Keratinocyte (primary cell): ENCODE results near the gene VCAN. TPM values are rescaled to one million over a fixed set of nuclear protein-coding genes. Genes with fewer than 3 reads are reported as not detected.

Source experiments
- DNase-seq: peaks from one replicate; pipeline ENCODE4 v3.0.0-alpha.2; 2011; ENCODE audit warnings: low read depth, missing footprints, low spot score
- FAIRE-seq: peaks from 2 replicates; lab custom pipeline; 2011; peaks lifted over from hg19 to GRCh38; lab: Jason Lieb, UNC
- H2AFZ ChIP-seq: 2 replicates; pipeline ENCODE4 v1.6.0; 2012; ENCODE audit warnings: low read length, control low read depth, inconsistent platforms; ENCODE audit not compliant: control insufficient read depth
- H3K27ac ChIP-seq: 2 replicates; pipeline ENCODE4 v1.5.1; 2011; ENCODE audit warnings: low read length; ENCODE audit not compliant: control insufficient read depth, insufficient read depth
- H3K27me3 ChIP-seq: 3 replicates; pipeline ENCODE4 v1.6.0; 2011; ENCODE audit warnings: low read length; ENCODE audit not compliant: control insufficient read depth, insufficient read depth; ENCODE audit errors: extremely low read depth
- H3K36me3 ChIP-seq, 2 experiments: 2 replicates in 1 of 2; 3 replicates in 1 of 2; pipeline ENCODE4 v1.5.1; 2011; ENCODE audit warnings: low read length in 2 of 2, mild to moderate bottlenecking in 1 of 2; ENCODE audit not compliant: control insufficient read depth in 2 of 2, insufficient read depth in 2 of 2; ENCODE audit errors: extremely low read depth in 1 of 2
- H3K4me1 ChIP-seq: 3 replicates; pipeline ENCODE4 v1.5.1; 2011; ENCODE audit warnings: low read length; ENCODE audit not compliant: control insufficient read depth, insufficient read depth; ENCODE audit errors: extremely low read depth
- H3K4me2 ChIP-seq: 3 replicates; pipeline ENCODE4 v1.6.0; 2011; ENCODE audit warnings: low read depth, low read length; ENCODE audit not compliant: control insufficient read depth, insufficient read depth; ENCODE audit errors: extremely low read depth
- H3K4me3 ChIP-seq, 3 experiments: fragments of 200-600 bp in 1 of 3; sonication (generic) in 1 of 3; 2 replicates in 2 of 3; 3 replicates in 1 of 3; pipeline ENCODE4 v1.5.1; 2011 to 2016; ENCODE audit warnings: low read length in 3 of 3, mild to moderate bottlenecking in 3 of 3, control low read depth in 2 of 3, inconsistent platforms in 1 of 3, low read depth in 1 of 3, mixed read lengths in 1 of 3, mixed run types in 1 of 3, moderate library complexity in 1 of 3; ENCODE audit not compliant: control insufficient read depth in 2 of 3, insufficient read depth in 2 of 3; ENCODE audit errors: extremely low read depth in 1 of 3
- H3K79me2 ChIP-seq: 2 replicates; pipeline ENCODE4 v1.6.0; 2012; ENCODE audit warnings: low read length; ENCODE audit not compliant: control insufficient read depth, insufficient read depth
- H3K9ac ChIP-seq: 3 replicates; pipeline ENCODE4 v1.6.0; 2011; ENCODE audit warnings: low read length; ENCODE audit not compliant: control insufficient read depth, insufficient read depth; ENCODE audit errors: extremely low read depth
- H3K9me1 ChIP-seq: 3 replicates; pipeline ENCODE4 v1.6.0; 2011; ENCODE audit warnings: low read length; ENCODE audit not compliant: control insufficient read depth, insufficient read depth; ENCODE audit errors: extremely low read depth
- H3K9me3 ChIP-seq: 2 replicates; pipeline ENCODE4 v1.5.1; 2012; ENCODE audit warnings: low read depth, low read length; ENCODE audit not compliant: control insufficient read depth
- H4K20me1 ChIP-seq: 3 replicates; pipeline ENCODE4 v1.6.0; 2011; ENCODE audit warnings: low read length; ENCODE audit not compliant: control insufficient read depth, insufficient read depth; ENCODE audit errors: extremely low read depth
- EZH2 ChIP-seq: IDR thresholded peaks from one replicate; pipeline ENCODE4 v1.6.1; 2012; ENCODE audit warnings: inconsistent platforms, mild to moderate bottlenecking, low read length, moderate library complexity
- dilution Hi-C: fragments of 300-500 bp; cut with MboI; formaldehyde crosslinking; loops from one replicate; pipeline ENCODE4 v1.7.0; 2020; ENCODE audit warnings: low sequenced_read_pairs; ENCODE audit not compliant: extremely low pct_ligation_motif_present
- polyA plus RNA-seq, 5 experiments: library from polyadenylated mRNA; depleted of rRNA in 3 of 5; stranded (reverse) in 3 of 5; stranded (forward) in 1 of 5; unstranded in 1 of 5; fragments of >200 nt; gene quantifications; 1 replicate in 1 of 5; 2 replicates in 3 of 5; 3 replicates in 1 of 5; pipeline versions ENCODE4 v1.2.1 to v1.2.3, GENCODE V29; 2011 to 2012; ENCODE audit warnings: missing spikeins in 2 of 5, low read depth in 1 of 5, low replicate concordance in 1 of 5
- TF ChIP-seq, protein P1 (sequence below), 3 experiments: IDR thresholded peaks in 1 of 3; conservative IDR thresholded peaks in 1 of 3; optimal IDR thresholded peaks in 1 of 3; 2 replicates in 2 of 3; 3 replicates in 1 of 3; pipeline versions ENCODE3 to v1.5.1; 2011; ENCODE audit warnings: low read length in 3 of 3, mild to moderate bottlenecking in 3 of 3, moderate library complexity in 2 of 3, control low read depth in 1 of 3, inconsistent platforms in 1 of 3; ENCODE audit not compliant: insufficient read depth in 2 of 3; ENCODE audit errors: extremely low read depth in 1 of 3

Gene VCAN
- polyA plus RNA-seq, 1 donor (not counting 4 experiments of a cell fraction or from before 2014, with no cell fraction given) = 1.9 TPM

DNA sequence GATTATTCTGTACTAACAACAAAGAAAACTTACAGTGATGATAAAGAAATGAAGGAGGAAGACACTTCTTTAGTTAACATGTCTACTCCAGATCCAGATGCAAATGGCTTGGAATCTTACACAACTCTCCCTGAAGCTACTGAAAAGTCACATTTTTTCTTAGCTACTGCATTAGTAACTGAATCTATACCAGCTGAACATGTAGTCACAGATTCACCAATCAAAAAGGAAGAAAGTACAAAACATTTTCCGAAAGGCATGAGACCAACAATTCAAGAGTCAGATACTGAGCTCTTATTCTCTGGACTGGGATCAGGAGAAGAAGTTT, 67.9 kb downstream of the VCAN start:
- Histone ChIP-seq H3K4me3 (no peak overlapping the region), H3K4me2 (no peak overlapping the region), H3K9me1 (no peaks in the 10 kb centered on the region), H3K9me3 (no peaks in the 10 kb centered on the region), H3K4me1 (no peaks in the 10 kb centered on the region), H2AFZ (no peak overlapping the region), H3K79me2 (no peaks in the 10 kb centered on the region), H3K9ac (no peak overlapping the region), H3K36me3 (no peaks in the 10 kb centered on the region), H3K27ac (no peak overlapping the region), H3K27me3 (no peaks in the 10 kb centered on the region), H4K20me1 (no peaks in the 10 kb centered on the region)
- DNase-seq (no peak), FAIRE-seq (no peak)
- no peak for TF ChIP-seq EZH2
- TF ChIP-seq, protein P1, sequence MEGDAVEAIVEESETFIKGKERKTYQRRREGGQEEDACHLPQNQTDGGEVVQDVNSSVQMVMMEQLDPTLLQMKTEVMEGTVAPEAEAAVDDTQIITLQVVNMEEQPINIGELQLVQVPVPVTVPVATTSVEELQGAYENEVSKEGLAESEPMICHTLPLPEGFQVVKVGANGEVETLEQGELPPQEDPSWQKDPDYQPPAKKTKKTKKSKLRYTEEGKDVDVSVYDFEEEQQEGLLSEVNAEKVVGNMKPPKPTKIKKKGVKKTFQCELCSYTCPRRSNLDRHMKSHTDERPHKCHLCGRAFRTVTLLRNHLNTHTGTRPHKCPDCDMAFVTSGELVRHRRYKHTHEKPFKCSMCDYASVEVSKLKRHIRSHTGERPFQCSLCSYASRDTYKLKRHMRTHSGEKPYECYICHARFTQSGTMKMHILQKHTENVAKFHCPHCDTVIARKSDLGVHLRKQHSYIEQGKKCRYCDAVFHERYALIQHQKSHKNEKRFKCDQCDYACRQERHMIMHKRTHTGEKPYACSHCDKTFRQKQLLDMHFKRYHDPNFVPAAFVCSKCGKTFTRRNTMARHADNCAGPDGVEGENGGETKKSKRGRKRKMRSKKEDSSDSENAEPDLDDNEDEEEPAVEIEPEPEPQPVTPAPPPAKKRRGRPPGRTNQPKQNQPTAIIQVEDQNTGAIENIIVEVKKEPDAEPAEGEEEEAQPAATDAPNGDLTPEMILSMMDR (optimal IDR thresholded peaks at IDR 0.05 in 1 of 3, IDR thresholded peaks at IDR 0.05 in 1 of 3, conservative IDR thresholded peaks at IDR 0.05 in 1 of 3; ENCODE audit: extremely low read depth in 1 of 3, insufficient read depth in 2 of 3, low read length in 3 of 3) = no peak
- dilution Hi-C loops = no loop called here

DNA sequence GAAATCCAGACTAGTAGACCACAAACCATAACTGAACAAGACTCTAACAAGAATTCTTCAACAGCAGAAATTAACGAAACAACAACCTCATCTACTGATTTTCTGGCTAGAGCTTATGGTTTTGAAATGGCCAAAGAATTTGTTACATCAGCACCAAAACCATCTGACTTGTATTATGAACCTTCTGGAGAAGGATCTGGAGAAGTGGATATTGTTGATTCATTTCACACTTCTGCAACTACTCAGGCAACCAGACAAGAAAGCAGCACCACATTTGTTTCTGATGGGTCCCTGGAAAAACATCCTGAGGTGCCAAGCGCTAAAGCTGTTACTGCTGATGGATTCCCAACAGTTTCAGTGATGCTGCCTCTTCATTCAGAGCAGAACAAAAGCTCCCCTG, 68.6 kb downstream of the VCAN start:
- no peak for FAIRE-seq
- H2AFZ ChIP-seq = no peak overlapping the region
- no peak overlapping the region for H3K27ac ChIP-seq
- H3K9ac ChIP-seq = no peak overlapping the region
- H3K4me1 ChIP-seq = no peaks in the 10 kb centered on the region
- no peak for DNase-seq
- no peaks in the 10 kb centered on the region for H3K9me3 ChIP-seq
- H3K9me1 ChIP-seq = no peaks in the 10 kb centered on the region
- H3K27me3 ChIP-seq = no peaks in the 10 kb centered on the region
- dilution Hi-C loops = no loop called here
- H3K4me3 ChIP-seq = no peak overlapping the region
- H4K20me1 ChIP-seq = no peaks in the 10 kb centered on the region
- no peaks in the 10 kb centered on the region for H3K36me3 ChIP-seq
- H3K4me2 ChIP-seq = no peak overlapping the region
- no peak for TF ChIP-seq EZH2
- TF ChIP-seq, protein P1 (optimal IDR thresholded peaks at IDR 0.05 in 1 of 3, IDR thresholded peaks at IDR 0.05 in 1 of 3, conservative IDR thresholded peaks at IDR 0.05 in 1 of 3; ENCODE audit: extremely low read depth in 1 of 3, insufficient read depth in 2 of 3, low read length in 3 of 3) = no peak
- H3K79me2 ChIP-seq = no peaks in the 10 kb centered on the region
